ENCODE data around the gene CSNK1G2. TPM values are rescaled to one million over a fixed set of nuclear protein-coding genes. Genes with fewer than 3 reads are reported as not detected.

Gene CSNK1G2
- total and polyA plus RNA-seq, 2 experiments from 2014 or later, result 39.6 to 147 TPM

DNA sequence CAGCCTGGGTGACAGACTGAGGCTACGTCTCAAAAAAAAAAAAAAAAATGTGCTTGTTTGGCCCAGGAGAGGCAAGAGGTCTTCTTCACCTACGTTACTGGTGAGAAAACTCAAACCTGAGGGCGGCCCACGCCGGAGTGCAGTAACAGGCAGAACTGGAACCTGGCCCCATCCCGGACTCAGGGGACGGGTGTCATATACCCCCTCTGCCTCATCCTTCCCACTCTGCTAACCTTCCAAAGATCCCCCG is 36.2 kb upstream of the CSNK1G2 start:
- Histone ChIP-seq H3K79me2 (replicated peaks; ENCODE audit: insufficient read depth) (peaks cover 42% of the 10 kb centered on the region), H3K4me2 (peak overlapping the region; percentile 70), H3K27ac (ENCODE audit: low read depth) (peak overlapping the region; percentile 82), H3K36me3 (ENCODE audit: insufficient read depth) (no peaks in the 10 kb centered on the region), H3K9me2 (ENCODE audit: insufficient read depth) (no peaks in the 10 kb centered on the region), H2AFZ (no peak overlapping the region), H3K27me3 (ENCODE audit: insufficient read depth) (no peaks in the 10 kb centered on the region), H3K4me3 (peak overlapping the region; percentile 70), H3K4me1 (ENCODE audit: insufficient read depth) (peaks cover 12% of the 10 kb centered on the region), H4K20me1 (replicated peaks; ENCODE audit: insufficient read depth) (peaks cover 7% of the 10 kb centered on the region), H3F3A (replicated peaks; ENCODE audit: low read depth) (peaks cover 20% of the 10 kb centered on the region)
- DNase-seq (ENCODE audit: low spot score) (no peak), ATAC-seq (peak; percentile 5)
- H3K4me1 Mint-ChIP-seq, result peaks cover 21% of the 10 kb centered on the region
- peaks cover 4% of the 10 kb centered on the region; the same call in 1 of the 3 replicates for H3K9me3 Mint-ChIP-seq
- TF ChIP-seq, protein P1, sequence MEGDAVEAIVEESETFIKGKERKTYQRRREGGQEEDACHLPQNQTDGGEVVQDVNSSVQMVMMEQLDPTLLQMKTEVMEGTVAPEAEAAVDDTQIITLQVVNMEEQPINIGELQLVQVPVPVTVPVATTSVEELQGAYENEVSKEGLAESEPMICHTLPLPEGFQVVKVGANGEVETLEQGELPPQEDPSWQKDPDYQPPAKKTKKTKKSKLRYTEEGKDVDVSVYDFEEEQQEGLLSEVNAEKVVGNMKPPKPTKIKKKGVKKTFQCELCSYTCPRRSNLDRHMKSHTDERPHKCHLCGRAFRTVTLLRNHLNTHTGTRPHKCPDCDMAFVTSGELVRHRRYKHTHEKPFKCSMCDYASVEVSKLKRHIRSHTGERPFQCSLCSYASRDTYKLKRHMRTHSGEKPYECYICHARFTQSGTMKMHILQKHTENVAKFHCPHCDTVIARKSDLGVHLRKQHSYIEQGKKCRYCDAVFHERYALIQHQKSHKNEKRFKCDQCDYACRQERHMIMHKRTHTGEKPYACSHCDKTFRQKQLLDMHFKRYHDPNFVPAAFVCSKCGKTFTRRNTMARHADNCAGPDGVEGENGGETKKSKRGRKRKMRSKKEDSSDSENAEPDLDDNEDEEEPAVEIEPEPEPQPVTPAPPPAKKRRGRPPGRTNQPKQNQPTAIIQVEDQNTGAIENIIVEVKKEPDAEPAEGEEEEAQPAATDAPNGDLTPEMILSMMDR (conservative IDR thresholded peaks at IDR 0.05; ENCODE audit: low read depth in 2 of 2), result no peak
- no peak for TF ChIP-seq ZNF331 (CRISPR knock-in tag; IDR thresholded peaks at IDR 0.05; ENCODE audit: low read depth)
- no peak for TF ChIP-seq EZH2phosphoT487 (IDR thresholded peaks at IDR 0.05; ENCODE audit: unreplicated experiment)
- TF ChIP-seq STAT1 (IDR thresholded peaks at IDR 0.05; ENCODE audit: unreplicated experiment), result no peak
- TF ChIP-seq POLR2AphosphoS5 (IDR thresholded peaks at IDR 0.05; ENCODE audit: low read depth), result no peak
- no peak for TF ChIP-seq CREB1 (CRISPR knock-in tag; IDR thresholded peaks at IDR 0.05; ENCODE audit: low read depth)
- no peak for TF ChIP-seq NANOG (IDR thresholded peaks at IDR 0.05; ENCODE audit: borderline replicate concordance)
- no peak for TF ChIP-seq EZH2 (IDR thresholded peaks at IDR 0.05; ENCODE audit: low read depth, unreplicated experiment)
- TF ChIP-seq, protein P2, sequence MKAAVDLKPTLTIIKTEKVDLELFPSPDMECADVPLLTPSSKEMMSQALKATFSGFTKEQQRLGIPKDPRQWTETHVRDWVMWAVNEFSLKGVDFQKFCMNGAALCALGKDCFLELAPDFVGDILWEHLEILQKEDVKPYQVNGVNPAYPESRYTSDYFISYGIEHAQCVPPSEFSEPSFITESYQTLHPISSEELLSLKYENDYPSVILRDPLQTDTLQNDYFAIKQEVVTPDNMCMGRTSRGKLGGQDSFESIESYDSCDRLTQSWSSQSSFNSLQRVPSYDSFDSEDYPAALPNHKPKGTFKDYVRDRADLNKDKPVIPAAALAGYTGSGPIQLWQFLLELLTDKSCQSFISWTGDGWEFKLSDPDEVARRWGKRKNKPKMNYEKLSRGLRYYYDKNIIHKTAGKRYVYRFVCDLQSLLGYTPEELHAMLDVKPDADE (IDR thresholded peaks at IDR 0.05), result no peak
- H3K4me3 Mint-ChIP-seq, result peak overlapping the region; percentile 81
- H3K27me3 Mint-ChIP-seq (ENCODE audit: insufficient read depth, low read depth, poor library complexity), result peaks cover 24% of the 10 kb centered on the region
- peak overlapping the region; percentile 97 for H3K27ac Mint-ChIP-seq
- peaks cover 9% of the 10 kb centered on the region for H3K36me3 Mint-ChIP-seq (ENCODE audit: low read depth)

DNA sequence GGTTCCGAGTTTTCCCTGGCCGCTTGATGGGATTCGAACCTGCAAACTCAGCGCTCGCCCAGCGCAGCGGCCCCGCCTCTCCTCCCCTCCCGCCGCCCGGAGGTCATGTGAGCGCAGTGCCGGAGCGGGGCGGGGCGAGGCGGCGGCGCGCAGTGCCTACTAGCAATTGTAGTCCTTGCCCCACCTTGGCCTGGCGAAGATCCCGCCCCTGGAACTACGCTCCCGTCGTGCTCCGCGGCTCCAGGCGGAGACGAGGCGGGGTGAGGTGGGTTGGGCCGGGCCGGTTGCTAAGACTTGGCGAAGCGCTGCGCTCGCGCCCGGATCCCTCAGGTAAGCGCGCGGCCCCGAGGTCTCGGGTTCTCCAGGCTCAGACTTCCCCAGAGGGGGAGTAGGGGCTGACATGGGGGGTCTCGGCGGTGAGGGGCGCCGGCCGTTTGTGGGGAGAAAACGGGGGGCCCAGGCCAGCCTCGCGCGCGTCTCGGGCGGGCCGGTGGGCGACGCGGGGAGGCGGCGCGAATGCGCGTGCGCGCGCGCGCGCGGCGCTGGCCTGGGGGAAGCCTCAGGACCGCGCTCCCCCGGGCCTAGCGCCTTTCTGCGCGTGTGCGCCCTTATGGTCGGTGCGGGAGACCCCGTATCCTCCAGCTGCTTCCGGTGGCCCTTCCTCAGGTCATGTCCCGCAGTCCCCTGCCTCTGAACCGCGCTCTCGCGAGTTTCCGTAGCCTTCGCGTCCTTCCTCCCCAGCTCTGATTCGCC is 35.7 kb upstream of the CSNK1G2 start, which contains the start of the genes ADAT3 and SCAMP4:
Gene ADAT3, plus strand, starts transcription at position 290 of the 753 bp plus-strand sequence. CDS start 6,649 bp downstream, outside the sequence.
Gene SCAMP4, plus strand, starts transcription at position 290 of the 753 bp plus-strand sequence. CDS start 9,621 bp downstream, outside the sequence.
- Histone ChIP-seq H3K4me1 (ENCODE audit: insufficient read depth) (peaks cover 12% of the 10 kb centered on the region), H3K27ac (ENCODE audit: low read depth) (peak within 1 kb of the TSS; percentile 82), H3K4me2 (peak within 1 kb of the TSS; percentile 90), H3K36me3 (ENCODE audit: insufficient read depth) (no peaks in the 10 kb centered on the region), H3K27me3 (ENCODE audit: insufficient read depth) (no peaks in the 10 kb centered on the region), H3F3A (replicated peaks; ENCODE audit: low read depth) (peaks cover 20% of the 10 kb centered on the region), H3K9me2 (ENCODE audit: insufficient read depth) (no peaks in the 10 kb centered on the region), H3K4me3 (peak within 1 kb of the TSS; percentile 70), H2AFZ (0 out of 2 replicates have a peak within 1 kb of the TSS, but pooled peaks have one; percentile 64), H4K20me1 (replicated peaks; ENCODE audit: insufficient read depth) (peaks cover 7% of the 10 kb centered on the region), H3K79me2 (replicated peaks; ENCODE audit: insufficient read depth) (peaks cover 47% of the 10 kb centered on the region)
- DNase-seq (ENCODE audit: low spot score) (peak; percentile 99), ATAC-seq (peak; percentile 93)
- Mint-ChIP-seq H3K9me3 (peaks cover 4% of the 10 kb centered on the region; the same call in 1 of the 3 replicates), H3K4me3 (peak within 1 kb of the TSS; percentile 81), H3K27me3 (ENCODE audit: insufficient read depth, low read depth, poor library complexity) (peaks cover 24% of the 10 kb centered on the region), H3K27ac (peak within 1 kb of the TSS; percentile 97), H3K36me3 (ENCODE audit: low read depth) (peaks cover 11% of the 10 kb centered on the region), H3K4me1 (peaks cover 21% of the 10 kb centered on the region)
- TF ChIP-seq, protein P3, sequence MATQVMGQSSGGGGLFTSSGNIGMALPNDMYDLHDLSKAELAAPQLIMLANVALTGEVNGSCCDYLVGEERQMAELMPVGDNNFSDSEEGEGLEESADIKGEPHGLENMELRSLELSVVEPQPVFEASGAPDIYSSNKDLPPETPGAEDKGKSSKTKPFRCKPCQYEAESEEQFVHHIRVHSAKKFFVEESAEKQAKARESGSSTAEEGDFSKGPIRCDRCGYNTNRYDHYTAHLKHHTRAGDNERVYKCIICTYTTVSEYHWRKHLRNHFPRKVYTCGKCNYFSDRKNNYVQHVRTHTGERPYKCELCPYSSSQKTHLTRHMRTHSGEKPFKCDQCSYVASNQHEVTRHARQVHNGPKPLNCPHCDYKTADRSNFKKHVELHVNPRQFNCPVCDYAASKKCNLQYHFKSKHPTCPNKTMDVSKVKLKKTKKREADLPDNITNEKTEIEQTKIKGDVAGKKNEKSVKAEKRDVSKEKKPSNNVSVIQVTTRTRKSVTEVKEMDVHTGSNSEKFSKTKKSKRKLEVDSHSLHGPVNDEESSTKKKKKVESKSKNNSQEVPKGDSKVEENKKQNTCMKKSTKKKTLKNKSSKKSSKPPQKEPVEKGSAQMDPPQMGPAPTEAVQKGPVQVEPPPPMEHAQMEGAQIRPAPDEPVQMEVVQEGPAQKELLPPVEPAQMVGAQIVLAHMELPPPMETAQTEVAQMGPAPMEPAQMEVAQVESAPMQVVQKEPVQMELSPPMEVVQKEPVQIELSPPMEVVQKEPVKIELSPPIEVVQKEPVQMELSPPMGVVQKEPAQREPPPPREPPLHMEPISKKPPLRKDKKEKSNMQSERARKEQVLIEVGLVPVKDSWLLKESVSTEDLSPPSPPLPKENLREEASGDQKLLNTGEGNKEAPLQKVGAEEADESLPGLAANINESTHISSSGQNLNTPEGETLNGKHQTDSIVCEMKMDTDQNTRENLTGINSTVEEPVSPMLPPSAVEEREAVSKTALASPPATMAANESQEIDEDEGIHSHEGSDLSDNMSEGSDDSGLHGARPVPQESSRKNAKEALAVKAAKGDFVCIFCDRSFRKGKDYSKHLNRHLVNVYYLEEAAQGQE (IDR thresholded peaks at IDR 0.05; ENCODE audit: unreplicated experiment), result no peak
- TF ChIP-seq, protein P1 (conservative IDR thresholded peaks at IDR 0.05; ENCODE audit: low read depth in 2 of 2), result no peak
- no peak for TF ChIP-seq NANOG (IDR thresholded peaks at IDR 0.05; ENCODE audit: borderline replicate concordance)
- no peak for TF ChIP-seq ZNF114 (CRISPR knock-in tag; IDR thresholded peaks at IDR 0.05)
- TF ChIP-seq, protein P2 (IDR thresholded peaks at IDR 0.05), result peak; percentile 84
- no peak for TF ChIP-seq EZH2 (IDR thresholded peaks at IDR 0.05; ENCODE audit: low read depth, unreplicated experiment)

Measured in GM23338 (cell line).